SU-DHL-6 (cell line): ENCODE results near the gene ZNF888.
"Not testable (repeated sequence)": the region's sequence is repeated elsewhere in the genome, so short reads cannot be mapped to it uniquely, and the experiment has no call there.

Source experiments
- H2AFZ ChIP-seq: fragments of 200-600 bp; sonication (generic); 2 replicates; pipeline ENCODE4 v1.6.1; 2014; ENCODE audit warnings: low read depth, mild to moderate bottlenecking, moderate library complexity, mixed read lengths, antibody characterized with exemption, low read length; ENCODE audit not compliant: severe bottlenecking
- H3F3A ChIP-seq: fragments of 200-600 bp; shearing (Covaris generic); 2 replicates; pipeline ENCODE4 v1.6.0; 2016; ENCODE audit warnings: antibody characterized with exemption, mild to moderate bottlenecking; ENCODE audit not compliant: insufficient read depth
- H3K27ac ChIP-seq: fragments of 200-600 bp; sonication (generic); 2 replicates; pipeline ENCODE4 v1.5.1; 2016; ENCODE audit warnings: low read depth, mild to moderate bottlenecking, low read length, moderate library complexity, mixed read lengths
- H3K27me3 ChIP-seq: fragments of 200-600 bp; sonication (generic), shearing (Covaris generic); 2 replicates; pipeline ENCODE4 v1.6.0; 2014; ENCODE audit warnings: mild to moderate bottlenecking, low read length
- H3K36me3 ChIP-seq: fragments of 200-600 bp; sonication (generic); 2 replicates; pipeline ENCODE4 v1.6.1; 2014; ENCODE audit warnings: mild to moderate bottlenecking, low read length, mixed read lengths
- H3K4me2 ChIP-seq: fragments of 300-600, 200-600 bp; shearing (Covaris generic), sonication (generic); 2 replicates; pipeline ENCODE4 v1.6.0; 2014; ENCODE audit warnings: low read length, low read depth, mild to moderate bottlenecking; ENCODE audit not compliant: poor library complexity, severe bottlenecking
- H3K4me3 ChIP-seq: fragments of 200-600 bp; sonication (generic); 2 replicates; pipeline ENCODE4 v1.5.1; 2014; ENCODE audit warnings: antibody characterized with exemption, low read length, mild to moderate bottlenecking, mixed read lengths; ENCODE audit not compliant: insufficient read depth, poor library complexity, severe bottlenecking
- H3K79me2 ChIP-seq: fragments of 200-600 bp; sonication (generic); 2 replicates; pipeline ENCODE4 v1.6.1; 2014; ENCODE audit warnings: mild to moderate bottlenecking, low read length, moderate library complexity; ENCODE audit not compliant: insufficient read depth
- H3K9ac ChIP-seq: fragments of 200-600 bp; sonication (generic); 2 replicates; pipeline ENCODE4 v1.7.0; 2014; ENCODE audit warnings: mild to moderate bottlenecking, low read length
- H3K9me2 ChIP-seq: fragments of 200-600 bp; sonication (generic); replicated peaks from 2 replicates; pipeline ENCODE4 v1.6.1; 2014; ENCODE audit warnings: low read length; ENCODE audit not compliant: insufficient read depth
- H3K9me3 ChIP-seq: fragments of 200-600 bp; sonication (generic); 2 replicates; pipeline ENCODE4 v1.6.1; 2014; ENCODE audit warnings: low read length, mixed read lengths; ENCODE audit not compliant: insufficient read depth
- H4K20me1 ChIP-seq: fragments of 200-600 bp; sonication (generic); 2 replicates; pipeline ENCODE4 v1.6.1; 2014; ENCODE audit warnings: low read depth, mild to moderate bottlenecking, antibody characterized with exemption, low read length, moderate library complexity, mixed read lengths
- EZH2phosphoT487 ChIP-seq: fragments of 200-600 bp; sonication (generic), shearing (Covaris generic); conservative IDR thresholded peaks from 2 replicates; pipeline ENCODE4 v1.6.1; 2018; ENCODE audit warnings: mild to moderate bottlenecking, antibody characterized with exemption, low read length, moderate library complexity, mixed read lengths
- TF ChIP-seq, protein P1 (sequence below): fragments of 200-600 bp; sonication (generic); IDR thresholded peaks from one replicate; pipeline ENCODE4 v1.5.1; 2017; ENCODE audit warnings: antibody characterized with exemption, mild to moderate bottlenecking, low read length, moderate library complexity; ENCODE audit not compliant: insufficient read depth, poor library complexity, severe bottlenecking

Gene ZNF888

DNA sequence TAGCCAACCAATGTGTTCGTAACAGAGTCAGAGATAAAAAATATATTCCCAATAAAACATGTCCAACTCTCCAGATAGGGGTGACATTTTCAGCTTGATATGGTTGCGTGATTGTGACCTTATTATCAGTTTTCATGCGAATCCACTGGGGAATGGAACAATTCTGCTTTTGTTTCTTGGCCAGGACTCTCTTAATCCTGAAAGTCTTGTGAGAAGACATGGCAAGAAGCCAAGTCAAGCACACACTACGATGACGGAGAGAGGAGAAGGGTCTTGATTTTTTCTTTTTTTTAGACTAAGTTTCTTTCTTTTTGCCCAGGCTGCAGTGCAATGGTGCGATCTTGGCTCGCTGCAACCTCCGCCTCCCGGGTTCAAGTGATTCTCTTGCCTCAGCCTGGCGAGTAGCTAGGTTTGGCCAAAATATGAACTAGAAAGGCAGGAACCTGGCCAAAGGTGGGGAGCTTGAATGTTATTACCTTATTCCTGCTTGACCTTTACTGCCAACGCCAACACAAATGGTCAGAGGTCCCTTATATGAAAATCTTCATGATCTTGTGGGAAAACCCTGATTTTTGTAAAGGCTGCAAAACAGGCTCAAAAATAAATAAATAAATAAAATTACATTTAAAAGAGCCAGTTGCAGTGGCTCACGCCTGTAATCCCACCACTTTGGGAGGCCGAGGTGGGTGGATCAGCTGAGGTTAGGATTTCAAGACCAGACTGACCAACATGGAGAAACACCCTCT is 25.0 kb upstream of the ZNF888 start:
- Histone ChIP-seq H3K4me2 (no peak overlapping the region), H3F3A (no peaks in the 10 kb centered on the region), H3K9me3 (peaks cover 8% of the 10 kb centered on the region; the same call in 1 of the 2 replicates), H3K27me3 (no peaks in the 10 kb centered on the region), H3K36me3 (peaks cover 41% of the 10 kb centered on the region), H3K27ac (no peak overlapping the region), H3K9me2 (no peaks in the 10 kb centered on the region), H3K9ac (no peak overlapping the region), H3K4me3 (no peak overlapping the region), H4K20me1 (no peaks in the 10 kb centered on the region), H3K79me2 (no peaks in the 10 kb centered on the region), H2AFZ (no peak overlapping the region)
- TF ChIP-seq, protein P1, sequence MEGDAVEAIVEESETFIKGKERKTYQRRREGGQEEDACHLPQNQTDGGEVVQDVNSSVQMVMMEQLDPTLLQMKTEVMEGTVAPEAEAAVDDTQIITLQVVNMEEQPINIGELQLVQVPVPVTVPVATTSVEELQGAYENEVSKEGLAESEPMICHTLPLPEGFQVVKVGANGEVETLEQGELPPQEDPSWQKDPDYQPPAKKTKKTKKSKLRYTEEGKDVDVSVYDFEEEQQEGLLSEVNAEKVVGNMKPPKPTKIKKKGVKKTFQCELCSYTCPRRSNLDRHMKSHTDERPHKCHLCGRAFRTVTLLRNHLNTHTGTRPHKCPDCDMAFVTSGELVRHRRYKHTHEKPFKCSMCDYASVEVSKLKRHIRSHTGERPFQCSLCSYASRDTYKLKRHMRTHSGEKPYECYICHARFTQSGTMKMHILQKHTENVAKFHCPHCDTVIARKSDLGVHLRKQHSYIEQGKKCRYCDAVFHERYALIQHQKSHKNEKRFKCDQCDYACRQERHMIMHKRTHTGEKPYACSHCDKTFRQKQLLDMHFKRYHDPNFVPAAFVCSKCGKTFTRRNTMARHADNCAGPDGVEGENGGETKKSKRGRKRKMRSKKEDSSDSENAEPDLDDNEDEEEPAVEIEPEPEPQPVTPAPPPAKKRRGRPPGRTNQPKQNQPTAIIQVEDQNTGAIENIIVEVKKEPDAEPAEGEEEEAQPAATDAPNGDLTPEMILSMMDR = no peak
- no peak for TF ChIP-seq EZH2phosphoT487

DNA sequence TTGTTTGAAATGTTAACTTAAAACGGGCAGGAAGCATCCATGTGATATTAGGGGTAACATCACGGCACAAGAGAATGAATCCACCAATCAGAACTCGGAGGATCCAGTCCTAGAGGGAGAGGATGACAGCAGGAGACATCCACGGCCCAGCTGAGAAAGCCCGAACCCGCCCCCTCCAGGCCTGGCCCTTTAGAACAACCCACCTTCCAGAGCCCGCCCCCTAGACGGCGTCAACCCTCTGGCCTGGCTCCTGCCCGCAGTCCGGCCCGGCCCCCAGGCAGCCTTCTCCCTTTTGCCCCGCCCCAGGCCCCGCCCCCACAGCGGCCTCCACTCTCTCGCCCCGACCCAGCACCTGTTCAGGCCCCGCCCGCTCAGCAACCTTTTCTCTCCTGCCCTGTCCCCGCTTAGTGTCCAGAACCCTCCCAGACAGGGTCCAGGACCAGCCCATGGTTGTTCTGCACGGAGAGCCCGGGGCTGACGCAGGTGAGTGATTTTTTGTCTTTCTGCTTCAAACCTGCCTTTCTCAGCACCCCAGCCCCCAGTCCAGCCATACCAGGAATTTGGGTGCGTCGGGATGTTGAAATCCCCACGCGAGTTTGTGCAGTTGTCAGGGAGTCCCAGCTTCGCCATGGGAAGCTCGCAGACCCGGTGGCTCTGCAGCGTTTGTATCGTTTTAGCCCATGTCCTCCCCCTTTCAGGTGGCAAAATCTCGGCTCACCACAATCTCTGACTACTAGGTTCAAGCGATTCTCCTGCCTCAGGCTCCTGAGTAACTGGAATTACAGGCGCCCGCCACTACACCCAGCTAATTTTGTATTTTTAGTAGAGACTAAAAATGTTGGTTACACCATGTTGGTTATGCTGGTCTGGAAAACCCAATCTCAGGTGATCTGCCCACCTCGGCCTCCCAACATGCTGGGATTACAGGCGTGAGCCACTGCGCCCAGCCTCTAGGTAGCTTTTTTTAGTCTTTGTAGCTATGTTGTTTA is 23.4 kb upstream of the ZNF888 start:
- Histone ChIP-seq H3K9me3 (peaks cover 8% of the 10 kb centered on the region; the same call in 1 of the 2 replicates), H4K20me1 (no peaks in the 10 kb centered on the region), H3K36me3 (peaks cover 26% of the 10 kb centered on the region), H3K4me2 (no peak overlapping the region), H2AFZ (no peak overlapping the region), H3K9ac (no peak overlapping the region), H3K4me3 (no peak overlapping the region), H3F3A (no peaks in the 10 kb centered on the region), H3K27ac (no peak overlapping the region), H3K9me2 (no peaks in the 10 kb centered on the region), H3K27me3 (no peaks in the 10 kb centered on the region), H3K79me2 (peaks cover 7% of the 10 kb centered on the region)
- TF ChIP-seq, protein P1 = no peak
- no peak for TF ChIP-seq EZH2phosphoT487

DNA sequence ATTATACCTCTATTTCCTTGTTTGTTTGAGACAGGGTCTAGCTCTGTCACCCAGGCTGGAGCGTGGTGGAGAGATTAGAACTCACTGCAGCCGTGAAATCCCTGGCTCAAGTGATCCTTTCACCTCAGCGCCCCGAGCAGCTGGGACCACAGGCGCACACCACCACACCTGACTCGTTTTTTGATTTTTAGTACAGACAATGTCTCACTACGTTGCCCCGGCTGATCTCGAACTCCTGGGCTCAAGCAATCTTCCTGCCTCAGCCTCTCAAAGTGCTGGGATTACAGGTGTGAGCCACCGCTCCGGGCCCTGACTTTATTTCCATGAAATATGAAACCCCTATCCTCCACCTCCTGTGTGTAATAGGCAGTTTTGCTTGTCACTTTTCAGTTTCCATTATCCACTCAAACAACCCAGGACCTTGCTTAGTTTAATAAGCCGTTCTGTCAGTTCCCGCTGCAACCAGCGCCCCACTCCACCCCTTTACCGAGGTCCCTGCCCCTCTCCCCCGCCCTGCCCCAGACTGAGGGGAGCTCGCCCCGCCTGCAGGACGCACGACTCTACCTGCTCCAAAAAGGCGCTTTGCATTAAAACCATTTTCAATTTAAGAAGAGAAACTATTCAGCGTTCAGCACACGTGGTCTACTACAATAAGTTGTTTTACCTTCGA is 22.6 kb upstream of the ZNF888 start:
- Histone ChIP-seq H4K20me1 (no peaks in the 10 kb centered on the region), H2AFZ (no peak overlapping the region), H3K9me2 (no peaks in the 10 kb centered on the region), H3F3A (no peaks in the 10 kb centered on the region), H3K4me3 (no peak overlapping the region), H3K9me3 (peaks cover 6% of the 10 kb centered on the region; the same call in 1 of the 2 replicates), H3K79me2 (peaks cover 15% of the 10 kb centered on the region), H3K9ac (no peak overlapping the region), H3K27me3 (no peaks in the 10 kb centered on the region), H3K36me3 (peaks cover 17% of the 10 kb centered on the region), H3K4me2 (no peak overlapping the region), H3K27ac (no peak overlapping the region)
- TF ChIP-seq, protein P1 = no peak
- no peak for TF ChIP-seq EZH2phosphoT487

DNA sequence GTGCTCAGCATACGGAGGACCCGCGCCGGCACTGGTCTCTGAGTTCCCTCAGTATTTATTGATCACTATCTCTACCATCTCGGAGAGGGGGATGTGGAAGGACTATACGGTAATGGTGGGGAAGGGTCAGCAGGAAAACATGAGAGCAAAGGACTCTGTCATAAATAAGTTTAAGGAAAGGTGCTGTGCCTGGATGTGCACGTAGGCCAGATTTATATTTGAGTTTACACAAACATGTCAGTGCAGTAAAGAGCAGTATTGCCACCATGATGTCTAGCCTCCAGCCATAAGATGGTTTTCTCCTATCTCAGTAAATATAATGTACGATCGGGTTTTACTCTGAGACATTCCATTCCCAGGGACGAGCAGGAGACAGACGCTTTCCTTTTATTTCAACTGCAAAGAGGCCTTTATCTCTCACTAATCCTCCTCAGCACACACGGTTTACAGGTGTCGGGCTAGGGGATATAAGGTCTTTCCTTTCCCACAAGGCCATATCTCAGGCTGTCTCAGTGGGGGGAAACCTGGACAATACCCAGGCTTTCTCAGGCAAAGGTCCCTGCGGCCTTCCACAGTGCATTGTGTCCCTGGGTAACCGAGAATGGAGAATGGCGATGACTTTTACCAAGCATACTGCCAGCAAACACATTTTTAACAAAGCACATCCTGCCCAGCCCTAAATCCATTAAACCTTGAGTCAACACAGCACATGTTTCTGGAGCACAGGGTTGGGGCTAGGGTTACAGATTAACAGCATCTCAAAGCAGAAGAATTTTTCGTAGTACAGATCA is 21.7 kb upstream of the ZNF888 start:
- H3K27ac ChIP-seq, H3K4me2 ChIP-seq, H3K9me2 ChIP-seq, H3K27me3 ChIP-seq, H3K4me3 ChIP-seq, H3K9me3 ChIP-seq, H3K9ac ChIP-seq, H3F3A ChIP-seq, H4K20me1 ChIP-seq, H3K36me3 ChIP-seq, H2AFZ ChIP-seq: not testable (repeated sequence)
- H3K79me2 ChIP-seq = peaks cover 23% of the 10 kb centered on the region
